ENCODE measurements around the gene CLCNKB.

DNA sequence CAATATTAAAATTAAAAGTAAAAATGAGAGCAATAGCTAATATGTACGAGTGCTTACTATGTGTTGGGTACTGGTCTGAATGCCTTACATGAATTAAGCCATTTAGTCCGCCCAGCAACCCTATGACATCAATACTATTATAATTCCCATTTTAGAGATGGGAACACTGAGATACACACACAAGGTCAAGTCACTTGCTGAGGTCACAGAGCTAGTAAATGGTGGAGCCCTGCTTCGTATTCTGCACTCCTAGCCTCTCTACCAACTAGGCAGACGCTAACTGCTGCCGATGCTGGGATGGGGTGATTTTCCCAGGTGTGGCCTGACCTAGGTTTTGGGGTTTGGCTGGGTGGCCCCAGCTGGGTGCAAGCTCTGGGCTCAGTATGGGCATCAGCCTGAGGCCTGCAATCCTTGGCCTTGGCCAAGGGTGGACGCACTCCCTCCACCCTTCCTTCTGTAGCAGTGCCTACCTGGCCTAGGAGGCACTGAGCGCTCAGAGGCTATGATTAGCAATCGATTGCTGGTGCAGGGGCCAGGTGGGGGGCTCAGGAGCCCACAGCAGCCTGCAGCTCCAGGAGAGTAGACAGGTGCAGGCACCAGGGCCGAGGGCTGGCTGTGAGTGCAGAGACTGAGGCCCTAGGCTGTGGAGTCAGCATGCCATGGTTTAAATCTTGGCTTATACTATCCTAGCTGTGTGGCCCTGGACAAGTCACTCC is 27.2 kb downstream of the CLCNKB start:
- no peak for TF ChIP-seq POLR2AphosphoS5 (IDR thresholded peaks at IDR 0.05; ENCODE audit: low read depth, low read length)
- no peak for TF ChIP-seq POLR2A (IDR thresholded peaks at IDR 0.05; ENCODE audit: low read depth, low read length)
- no peak for TF ChIP-seq TAF1 (IDR thresholded peaks at IDR 0.05; ENCODE audit: low read depth, low read length)
- TF ChIP-seq SPI1 (IDR thresholded peaks at IDR 0.05; ENCODE audit: low read depth, low read length) = no peak
- no peak for TF ChIP-seq POU2F2 (IDR thresholded peaks at IDR 0.05; ENCODE audit: low read depth, low read length)
- no peak for TF ChIP-seq PAX5 (IDR thresholded peaks at IDR 0.05; ENCODE audit: insufficient read depth, low read length, severe bottlenecking)

All from GM12891 (cell line).